Stomach smooth muscle (tissue), 2 donors: ENCODE data around the gene FNDC3B.

Experiments
- H3K27ac ChIP-seq: one replicate; pipeline ENCODE4 v1.7.0; 2013; ENCODE audit warnings: mild to moderate bottlenecking, low read length, inconsistent platforms
- H3K27me3 ChIP-seq, 2 donors: one replicate each; pipeline ENCODE4 v1.7.0; 2013; ENCODE audit warnings: low read length in 2 of 2; ENCODE audit not compliant: insufficient read depth in 2 of 2, control insufficient read depth in 1 of 2
- H3K36me3 ChIP-seq, 2 donors: one replicate each; pipeline ENCODE4 v1.7.0; 2013; ENCODE audit warnings: low read length in 2 of 2; ENCODE audit not compliant: control insufficient read depth in 2 of 2, insufficient read depth in 2 of 2
- H3K4me1 ChIP-seq: one replicate; pipeline ENCODE4 v1.7.0; 2013; ENCODE audit warnings: low read length; ENCODE audit not compliant: control insufficient read depth, insufficient read depth
- H3K4me3 ChIP-seq, 2 donors: one replicate each; pipeline ENCODE4 v1.7.0; 2013; ENCODE audit warnings: low read length in 2 of 2
- H3K9ac ChIP-seq, 2 donors: one replicate each; pipeline ENCODE4 v1.7.0; 2013; ENCODE audit warnings: low read length in 2 of 2, mild to moderate bottlenecking in 1 of 2
- H3K9me3 ChIP-seq, 2 donors: one replicate each; pipeline ENCODE4 v1.7.0; 2013; ENCODE audit warnings: low read length in 2 of 2; ENCODE audit not compliant: control insufficient read depth in 2 of 2
- donor health status: healthy.
- donor health status: Pancreatic carcinoma.

FNDC3B gene

DNA sequence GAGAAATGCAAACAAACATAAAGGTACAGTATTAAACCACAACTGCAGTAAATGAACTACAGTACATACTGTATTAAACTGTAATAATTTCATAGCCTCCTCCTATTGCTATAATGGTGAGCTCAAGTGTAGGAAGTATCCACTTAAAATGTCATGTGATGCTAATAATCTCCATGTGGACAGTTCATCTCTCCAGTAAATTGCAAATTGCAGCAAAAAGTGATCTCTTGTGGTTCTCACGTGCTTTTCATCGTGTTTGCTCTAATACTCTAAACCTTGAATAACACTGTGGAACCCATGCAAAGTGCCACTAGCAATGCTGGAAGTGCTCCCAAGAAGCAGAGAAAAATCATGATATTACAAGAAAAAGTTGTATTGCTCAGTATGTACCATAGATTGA lies 9.2 kb upstream of the FNDC3B start:
- Histone ChIP-seq H3K27me3 (no peaks in the 10 kb centered on the region), H3K9ac (no peak overlapping the region), H3K4me1 (no peaks in the 10 kb centered on the region), H3K27ac (no peak overlapping the region), H3K9me3 (no peaks in the 10 kb centered on the region), H3K36me3 (no peaks in the 10 kb centered on the region), H3K4me3 (no peak overlapping the region)

DNA sequence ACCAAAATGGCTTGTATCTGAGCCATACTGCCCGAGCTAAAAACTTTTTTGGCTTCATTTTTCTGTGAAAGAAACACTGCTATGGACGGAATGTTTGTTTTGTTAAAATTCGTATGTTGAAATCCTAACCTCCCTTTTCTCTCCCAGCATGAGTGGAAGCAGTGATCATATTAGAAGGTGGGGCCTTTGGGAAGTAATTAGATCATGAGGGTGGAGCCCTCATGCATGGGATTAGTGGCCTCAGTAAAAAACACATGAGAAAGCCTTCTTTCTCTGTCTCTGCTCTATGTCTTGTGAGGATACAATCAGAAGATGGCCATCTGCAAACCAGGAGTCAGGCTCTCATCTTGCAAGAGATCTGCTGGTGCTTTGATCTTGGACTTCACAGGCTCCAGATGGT lies 7.4 kb upstream of the FNDC3B start:
- no peak overlapping the region for H3K4me3 ChIP-seq

DNA sequence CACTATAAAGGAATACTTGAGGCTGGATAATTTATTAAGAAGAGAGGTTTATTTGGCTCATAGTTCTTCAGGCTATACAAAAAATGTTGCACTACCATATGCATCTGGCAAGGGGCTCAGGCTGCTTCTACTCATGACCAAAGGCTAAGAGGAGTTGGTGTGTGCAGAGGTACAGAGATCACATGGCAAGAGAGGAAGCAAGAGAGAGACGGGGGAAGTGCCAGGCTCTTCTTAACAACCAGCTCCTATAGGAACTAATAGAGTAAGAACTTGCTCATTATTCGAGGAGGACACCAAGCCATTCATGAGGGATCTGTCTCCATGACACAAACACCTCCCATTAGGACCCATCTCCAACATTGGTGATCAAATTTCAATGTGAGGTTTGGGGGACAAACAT lies 6.0 kb upstream of the FNDC3B start:
- Histone ChIP-seq H3K4me3 (no peak overlapping the region), H3K9me3 (no peaks in the 10 kb centered on the region), H3K27me3 (no peaks in the 10 kb centered on the region), H3K9ac (no peak overlapping the region), H3K27ac (no peak overlapping the region), H3K4me1 (no peaks in the 10 kb centered on the region), H3K36me3 (no peaks in the 10 kb centered on the region)

More for the DNA sequence above, 7.4 kb upstream of the FNDC3B start:
- H3K36me3 ChIP-seq, result no peaks in the 10 kb centered on the region
- H3K9me3 ChIP-seq, result no peaks in the 10 kb centered on the region
- H3K4me1 ChIP-seq, result no peaks in the 10 kb centered on the region
- H3K27ac ChIP-seq, result no peak overlapping the region
- H3K9ac ChIP-seq, result no peak overlapping the region
- H3K27me3 ChIP-seq, result no peaks in the 10 kb centered on the region

DNA sequence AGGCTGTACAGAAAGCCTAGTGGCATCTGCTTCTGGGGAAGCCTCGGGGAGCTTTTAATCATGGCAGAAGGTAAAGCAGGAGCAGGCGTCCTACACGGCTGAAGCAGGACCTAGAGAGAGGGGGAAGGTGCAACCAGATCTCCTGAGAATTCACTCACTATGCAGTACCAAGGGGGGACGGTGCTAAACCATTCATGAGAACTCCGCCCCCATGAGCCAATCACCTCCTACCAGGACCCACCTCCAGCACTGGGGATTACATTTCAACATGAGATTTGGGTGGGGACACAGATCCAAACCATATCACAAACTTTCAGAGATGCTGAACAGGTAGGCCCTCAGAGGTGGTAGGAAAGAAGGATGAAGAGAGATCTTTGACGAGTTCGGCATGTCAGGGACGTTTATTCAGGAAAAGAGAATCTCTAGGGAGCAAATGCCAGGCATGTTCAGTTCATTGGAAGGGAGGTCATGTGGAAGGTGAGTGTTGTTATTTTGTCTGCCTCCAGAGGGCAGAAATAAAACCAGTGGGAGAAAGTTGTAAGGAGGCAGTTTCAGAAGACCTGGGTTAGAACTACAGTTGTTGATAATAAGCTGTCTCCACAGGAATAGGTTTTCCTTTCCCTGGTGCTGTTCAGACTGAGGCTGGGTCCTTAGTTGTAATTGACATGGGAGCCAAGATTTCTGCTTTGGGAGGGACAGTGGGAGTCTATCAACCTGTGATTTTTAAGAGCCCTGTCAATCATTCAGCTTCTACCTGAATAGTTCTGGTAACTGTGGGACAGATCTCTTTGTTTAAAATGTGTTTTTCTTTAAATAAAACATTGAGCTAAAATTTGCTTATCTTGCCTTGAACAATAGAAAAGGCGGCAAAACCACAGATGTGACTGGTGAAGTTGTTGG lies 4.3 kb upstream of the FNDC3B start:
- H3K9ac ChIP-seq, result no peak overlapping the region
- H3K27me3 ChIP-seq, result no peaks in the 10 kb centered on the region
- no peak overlapping the region for H3K27ac ChIP-seq
- no peaks in the 10 kb centered on the region for H3K4me1 ChIP-seq
- no peaks in the 10 kb centered on the region for H3K36me3 ChIP-seq
- H3K9me3 ChIP-seq, result no peaks in the 10 kb centered on the region
- no peak overlapping the region for H3K4me3 ChIP-seq

DNA sequence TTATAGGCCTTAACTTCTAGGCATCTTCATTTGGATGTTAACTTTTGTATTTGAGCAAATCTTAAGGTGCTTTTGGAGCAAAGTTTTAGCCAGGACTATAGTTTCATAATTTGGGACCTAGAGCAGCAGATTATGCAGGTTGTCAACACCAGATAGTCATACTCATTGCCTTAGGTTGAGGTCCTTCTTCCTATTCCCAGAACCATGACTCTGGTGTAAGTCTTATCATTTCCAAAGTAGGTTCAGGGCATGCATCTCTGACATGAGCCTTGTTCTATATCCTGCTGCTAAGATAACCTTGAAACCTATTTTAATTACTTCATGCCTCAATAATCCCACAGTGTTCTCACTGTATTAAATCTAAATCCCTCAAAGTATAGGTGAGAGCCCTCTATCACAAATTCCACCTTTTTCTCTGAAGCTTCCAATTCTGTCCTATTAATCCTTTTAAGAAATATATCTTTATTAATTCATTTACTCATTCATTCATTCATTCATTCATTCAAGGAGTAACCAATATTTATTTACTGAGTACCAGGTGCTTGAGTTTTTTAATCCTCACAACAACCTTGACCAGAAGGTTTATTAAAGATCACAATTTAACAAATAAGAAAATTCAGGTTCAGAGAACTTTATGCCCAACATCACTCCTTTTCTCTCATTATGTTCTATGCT lies 2.7 kb upstream of the FNDC3B start:
- no peak overlapping the region for H3K9ac ChIP-seq
- H3K4me1 ChIP-seq, result no peaks in the 10 kb centered on the region
- H3K27ac ChIP-seq, result no peak overlapping the region
- no peak overlapping the region for H3K4me3 ChIP-seq
- no peaks in the 10 kb centered on the region for H3K27me3 ChIP-seq
- H3K36me3 ChIP-seq, result no peaks in the 10 kb centered on the region
- no peaks in the 10 kb centered on the region for H3K9me3 ChIP-seq

DNA sequence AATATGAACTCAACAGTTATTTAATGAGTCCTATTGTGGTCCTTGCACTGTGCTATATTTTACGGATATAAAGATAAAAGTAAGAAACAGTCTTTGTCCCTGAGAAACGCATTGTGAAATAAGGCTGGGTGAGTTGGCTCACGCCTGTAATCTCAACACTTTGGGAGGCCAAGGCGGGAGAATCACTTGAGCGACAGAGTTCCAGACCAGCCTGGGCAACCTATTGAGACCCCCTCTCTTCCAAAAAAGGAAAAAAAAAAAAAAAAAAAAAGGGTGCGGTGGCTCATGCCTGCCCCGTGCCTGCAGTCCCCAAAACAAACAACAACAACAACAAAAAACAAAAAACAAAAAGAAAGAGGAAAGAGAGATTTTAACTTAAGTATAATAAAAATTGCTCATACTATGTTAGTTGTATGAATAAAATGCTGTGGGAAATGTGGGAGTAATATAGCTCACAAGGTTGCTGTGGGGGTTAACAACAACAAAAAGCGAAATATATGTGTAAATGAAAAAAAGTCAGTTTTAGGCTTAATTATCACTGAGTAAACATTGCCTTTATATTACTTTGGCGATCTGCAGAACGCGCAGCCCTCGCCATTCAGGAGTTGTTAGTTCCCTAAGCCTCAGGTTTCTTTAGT lies 461 bp upstream of the FNDC3B start:
- H3K9ac ChIP-seq, result peak overlapping the region; percentile 3 to 55
- H3K27ac ChIP-seq, result peak overlapping the region; percentile 92
- H3K27me3 ChIP-seq, result no peaks in the 10 kb centered on the region
- no peaks in the 10 kb centered on the region for H3K4me1 ChIP-seq
- H3K9me3 ChIP-seq, result no peaks in the 10 kb centered on the region
- H3K4me3 ChIP-seq, result peak overlapping the region; percentile 83 to 88
- no peaks in the 10 kb centered on the region for H3K36me3 ChIP-seq

DNA sequence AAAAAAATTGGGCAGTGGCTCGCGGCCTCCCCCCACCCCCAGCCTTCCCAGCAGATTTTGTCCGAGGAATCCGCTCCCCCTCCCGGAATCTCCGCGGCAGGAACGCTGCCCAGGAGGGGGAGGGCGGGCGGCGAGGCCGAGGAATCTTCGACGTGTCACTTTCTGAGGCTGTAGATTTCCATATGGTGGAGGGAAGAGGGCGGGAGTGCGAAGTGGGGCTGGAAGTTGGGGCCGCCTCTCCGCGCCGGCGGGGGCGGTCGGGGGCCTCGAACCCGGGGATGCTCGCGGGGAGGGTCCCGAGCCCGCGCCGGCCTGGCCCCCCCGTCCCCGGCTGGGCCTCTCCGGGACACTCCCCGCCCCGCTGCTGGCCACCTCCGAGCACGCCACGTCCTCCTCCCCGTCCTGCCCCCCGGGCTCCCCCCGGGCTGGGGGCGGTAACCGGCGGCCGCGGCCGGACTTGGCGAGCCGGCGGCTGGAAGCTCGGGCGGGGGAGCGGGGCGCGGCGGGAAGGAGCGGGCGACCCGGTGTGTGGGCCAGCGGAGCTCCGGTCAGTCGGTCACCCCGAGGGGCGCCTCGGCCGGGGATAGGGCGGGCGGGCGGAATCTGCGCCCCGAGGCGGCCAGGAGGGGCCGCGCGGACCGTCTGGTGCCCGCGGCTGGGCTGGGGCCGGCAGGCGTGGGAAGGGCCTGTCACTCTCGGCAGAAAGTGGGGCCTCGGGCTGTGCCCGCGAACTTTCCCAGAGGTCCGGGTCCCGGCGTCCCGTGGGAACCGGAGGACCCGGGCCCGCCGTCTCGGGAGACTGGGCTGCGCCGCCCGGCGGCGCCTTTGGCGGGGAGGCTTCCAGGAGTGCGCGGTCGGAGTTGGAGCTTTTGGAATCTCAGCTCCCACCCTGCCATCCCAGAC lies 951 bp downstream of the FNDC3B start:
- H3K9ac ChIP-seq, result peak overlapping the region; percentile 84 to 92
- H3K4me3 ChIP-seq, result peak overlapping the region; percentile 83 to 88
- H3K9me3 ChIP-seq, result no peaks in the 10 kb centered on the region
- peak overlapping the region; percentile 92 for H3K27ac ChIP-seq
- no peaks in the 10 kb centered on the region for H3K27me3 ChIP-seq
- H3K4me1 ChIP-seq, result no peaks in the 10 kb centered on the region
- no peaks in the 10 kb centered on the region for H3K36me3 ChIP-seq

DNA sequence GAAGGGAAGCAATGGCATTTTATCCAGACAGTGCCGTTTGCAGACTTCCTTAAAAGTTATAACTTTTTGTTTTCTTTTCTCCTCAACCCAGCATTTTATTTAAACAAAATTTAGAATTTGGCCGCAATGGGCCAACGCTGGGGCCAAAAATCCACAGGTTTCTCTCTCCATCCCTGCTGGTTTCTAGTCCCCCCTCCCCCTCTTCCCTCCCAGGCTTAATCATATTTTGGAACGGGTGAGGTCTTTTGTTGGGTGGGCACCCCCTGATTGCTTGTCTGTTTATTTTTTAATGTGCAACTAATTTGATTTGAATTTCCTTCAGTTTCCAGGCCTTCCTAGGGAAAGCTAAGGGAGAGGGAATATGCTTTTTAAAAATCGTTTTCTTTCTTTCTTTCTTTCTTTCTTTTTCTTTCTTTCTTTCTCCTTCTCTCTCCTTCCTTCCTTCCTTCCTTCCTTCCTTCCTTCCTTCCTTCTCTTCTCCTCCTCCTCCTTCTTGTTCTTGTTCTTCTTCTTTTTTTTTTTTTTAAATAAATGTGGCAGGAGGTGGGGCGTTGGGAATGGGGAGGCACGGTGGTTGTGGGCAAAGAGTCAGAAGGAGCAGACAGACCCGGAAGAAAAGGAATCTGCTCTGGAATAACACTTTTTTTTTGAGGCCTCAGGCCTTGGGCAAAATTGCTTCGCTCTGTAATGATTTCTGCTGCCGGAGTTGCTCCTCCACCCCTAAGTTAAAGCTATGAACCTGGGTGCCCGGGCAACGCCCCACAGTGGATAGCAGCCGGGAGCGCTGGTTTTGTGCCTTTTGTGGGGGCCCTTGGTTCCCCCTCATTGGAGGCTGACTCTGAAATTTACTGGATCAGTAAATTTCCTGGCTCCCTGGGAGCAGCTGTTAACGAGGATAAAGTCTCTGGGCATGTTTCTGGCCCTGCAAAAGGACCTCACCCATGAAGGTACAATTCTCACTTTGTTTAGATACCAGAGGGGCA lies 1.9 kb downstream of the FNDC3B start:
- Histone ChIP-seq H3K4me1 (peaks cover 4% of the 10 kb centered on the region), H3K36me3 (no peaks in the 10 kb centered on the region), H3K9me3 (no peaks in the 10 kb centered on the region), H3K27me3 (no peaks in the 10 kb centered on the region), H3K9ac (peak overlapping the region; percentile 78 to 92), H3K4me3 (peak overlapping the region; percentile 78 to 83), H3K27ac (peak overlapping the region; percentile 92)

DNA sequence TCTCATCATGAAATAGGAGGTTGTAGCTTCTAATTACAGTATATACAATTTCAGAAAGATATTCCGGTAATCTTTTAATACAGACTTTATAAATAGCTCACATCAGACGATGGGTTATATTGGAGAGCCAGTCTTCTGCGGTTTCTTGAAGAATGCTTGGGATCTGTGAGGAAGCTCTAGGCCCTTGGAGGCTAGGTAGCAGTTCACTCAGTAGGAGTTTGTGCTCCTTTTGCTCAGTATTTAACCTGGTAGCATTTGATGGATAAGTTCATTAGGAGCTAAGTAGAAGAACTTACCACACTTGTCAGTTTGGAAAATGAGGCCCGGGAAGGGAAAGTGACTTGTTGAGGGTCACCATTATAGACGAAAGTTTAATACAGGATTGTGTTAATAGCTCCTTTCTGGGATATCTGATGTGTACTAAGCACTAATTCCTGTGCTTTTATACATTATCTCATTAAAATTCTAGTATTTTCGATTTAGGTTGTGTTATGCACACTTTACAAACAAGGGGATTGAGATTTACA lies 2.8 kb downstream of the FNDC3B start:
- peaks cover 5% of the 10 kb centered on the region for H3K4me1 ChIP-seq
- H3K9me3 ChIP-seq, result no peaks in the 10 kb centered on the region
- H3K4me3 ChIP-seq, result peak overlapping the region in 1 of 2 donors; percentile 78
- H3K27ac ChIP-seq, result no peak overlapping the region
- no peak overlapping the region for H3K9ac ChIP-seq
- no peaks in the 10 kb centered on the region for H3K36me3 ChIP-seq
- no peaks in the 10 kb centered on the region for H3K27me3 ChIP-seq
